PC-3 (cell line): Measurements from ENCODE around the gene AP3B1. TPM values are rescaled to one million over a fixed set of nuclear protein-coding genes. Genes with fewer than 3 reads are reported as not detected.
A peak's percentile ranks its signal among the peaks of the same experiment; 100 is the strongest.

Experiments
- ATAC-seq: fragments of 200-7000 bp; cut with Tn5 transposase; 2 replicates; pipeline ENCODE4 v1.9.1; 2020; ENCODE audit warnings: mild to moderate bottlenecking, moderate library complexity
- BruUV-seq: library from RNA; stranded (reverse); fragments of 400-500 nt; replicated peaks from 2 replicates; lab custom pipeline; 2021; lab: Mats Ljungman, UMichigan
- CTCF ChIA-PET: fragments of 300-600 bp; sonication (Branson Sonifier 250); formaldehyde crosslinking; loops from one replicate; lab custom pipeline; 2022; ENCODE audit warnings: antibody characterized with exemption; lab: Charles Lee
- POLR2A ChIA-PET: fragments of 300-600 bp; sonication (Branson Sonifier 250); formaldehyde crosslinking; loops from one replicate; lab custom pipeline; 2022; ENCODE audit warnings: antibody characterized with exemption; ENCODE audit not compliant: unreplicated experiment; lab: Charles Lee
- DNase-seq: peaks from one replicate; pipeline ENCODE4 v3.0.0-alpha.2; 2015
- H2AFZ ChIP-seq: fragments of 300-600 bp; sonication (generic); 2 replicates; pipeline ENCODE4 v1.6.0; 2016; ENCODE audit warnings: antibody characterized with exemption, low read length
- H3F3A ChIP-seq: fragments of 300-600 bp; sonication (generic); one replicate; pipeline ENCODE4 v1.6.0; 2017; ENCODE audit warnings: antibody characterized with exemption, low read length, control low read depth, mild to moderate bottlenecking; ENCODE audit not compliant: unreplicated experiment
- H3K27ac ChIP-seq: fragments of 300-600 bp; sonication (generic); 2 replicates; pipeline ENCODE4 v1.5.1; 2016; ENCODE audit warnings: mild to moderate bottlenecking, low read length
- H3K27me3 ChIP-seq: fragments of 300-600 bp; sonication (generic); 2 replicates; pipeline ENCODE4 v1.6.1; 2016; ENCODE audit warnings: low read length, mixed read lengths
- H3K36me3 ChIP-seq: fragments of 300-600 bp; sonication (generic); 2 replicates; pipeline ENCODE4 v1.6.1; 2016; ENCODE audit warnings: low read depth, mixed run types, low read length, mixed read lengths
- H3K4me1 ChIP-seq: fragments of 300-600 bp; sonication (generic); 2 replicates; pipeline ENCODE4 v1.5.1; 2016; ENCODE audit warnings: low read length; ENCODE audit not compliant: insufficient read depth
- H3K4me2 ChIP-seq: fragments of 300-600 bp; sonication (generic); 2 replicates; pipeline ENCODE4 v1.6.0; 2016; ENCODE audit warnings: low read length
- H3K4me3 ChIP-seq: fragments of 300-600 bp; sonication (generic); 2 replicates; pipeline ENCODE4 v1.5.1; 2016; ENCODE audit warnings: mild to moderate bottlenecking, low read length, mixed read lengths
- H3K79me2 ChIP-seq: fragments of 300-600 bp; sonication (generic); 2 replicates; pipeline ENCODE4 v1.6.1; 2017; ENCODE audit warnings: low read length, mixed read lengths
- H3K9ac ChIP-seq: fragments of 300-600 bp; sonication (generic); 2 replicates; pipeline ENCODE4 v1.6.0; 2016; ENCODE audit warnings: mild to moderate bottlenecking, low read length
- H3K9me2 ChIP-seq: fragments of 300-600 bp; sonication (generic); replicated peaks from 2 replicates; pipeline ENCODE4 v1.6.1; 2016; ENCODE audit warnings: mixed run types, low read length, mixed read lengths
- H3K9me3 ChIP-seq: fragments of 300-600 bp; sonication (generic); 2 replicates; pipeline ENCODE4 v1.6.1; 2016; ENCODE audit warnings: low read length, mixed read lengths
- H4K20me1 ChIP-seq: fragments of 300-600 bp; sonication (generic); 2 replicates; pipeline ENCODE4 v1.6.1; 2016; ENCODE audit warnings: low read length, mixed read lengths
- EZH2 ChIP-seq: fragments of 300-600 bp; sonication (generic); IDR thresholded peaks from one replicate; pipeline ENCODE4 v1.6.1; 2017; ENCODE audit warnings: antibody characterized with exemption, mild to moderate bottlenecking, low read length; ENCODE audit not compliant: unreplicated experiment
- EZH2phosphoT487 ChIP-seq: fragments of 300-600 bp; sonication (generic); IDR thresholded peaks from 2 replicates; pipeline ENCODE4 v1.6.1; 2018; ENCODE audit warnings: mild to moderate bottlenecking, antibody characterized with exemption, low read length, borderline replicate concordance
- intact Hi-C: fragments of 100-400 bp; cut with micrococcal nuclease; formaldehyde crosslinking; loops from 2 replicates; pipeline ENCODE4 v1.9.0; 2023
- total RNA-seq: library from RNA; depleted of rRNA; stranded (reverse); fragments of >200 nt; gene quantifications from 2 replicates; pipeline ENCODE4 v1.2.3, GENCODE V29; 2014
- TF ChIP-seq, protein P1 (sequence below): fragments of 300-600 bp; sonication (generic); conservative IDR thresholded peaks from 2 replicates; pipeline ENCODE4 v1.5.1; 2017; ENCODE audit warnings: antibody characterized with exemption, low read depth, mild to moderate bottlenecking, low read length

Gene AP3B1
- total RNA-seq, 1 experiment from 2014 or later, result 25.7 TPM

GRCh38 chr5:78132507-78132906 is 162.0 kb downstream of the AP3B1 start:
- no peaks in the 10 kb centered on the region for H4K20me1 ChIP-seq
- no peaks in the 10 kb centered on the region for H3K9me3 ChIP-seq
- no peaks in the 10 kb centered on the region for H3K79me2 ChIP-seq
- H3K4me1 ChIP-seq, result no peaks in the 10 kb centered on the region
- H3F3A ChIP-seq, result no peaks in the 10 kb centered on the region
- no TSS peak for BruUV-seq
- DNase-seq (no peak), ATAC-seq (no peak)
- H3K27me3 ChIP-seq, result no peaks in the 10 kb centered on the region
- no peak overlapping the region for H3K4me2 ChIP-seq
- ChIA-PET CTCF (no interaction called here), POLR2A (no interaction called here)
- H3K36me3 ChIP-seq, result no peaks in the 10 kb centered on the region
- no peaks in the 10 kb centered on the region for H3K9me2 ChIP-seq
- no peak overlapping the region for H3K4me3 ChIP-seq
- intact Hi-C loops, result no loop called here
- H3K27ac ChIP-seq, result no peak overlapping the region
- no peak overlapping the region for H3K9ac ChIP-seq
- no peak for TF ChIP-seq EZH2
- no peak for TF ChIP-seq EZH2phosphoT487
- TF ChIP-seq, protein P1, sequence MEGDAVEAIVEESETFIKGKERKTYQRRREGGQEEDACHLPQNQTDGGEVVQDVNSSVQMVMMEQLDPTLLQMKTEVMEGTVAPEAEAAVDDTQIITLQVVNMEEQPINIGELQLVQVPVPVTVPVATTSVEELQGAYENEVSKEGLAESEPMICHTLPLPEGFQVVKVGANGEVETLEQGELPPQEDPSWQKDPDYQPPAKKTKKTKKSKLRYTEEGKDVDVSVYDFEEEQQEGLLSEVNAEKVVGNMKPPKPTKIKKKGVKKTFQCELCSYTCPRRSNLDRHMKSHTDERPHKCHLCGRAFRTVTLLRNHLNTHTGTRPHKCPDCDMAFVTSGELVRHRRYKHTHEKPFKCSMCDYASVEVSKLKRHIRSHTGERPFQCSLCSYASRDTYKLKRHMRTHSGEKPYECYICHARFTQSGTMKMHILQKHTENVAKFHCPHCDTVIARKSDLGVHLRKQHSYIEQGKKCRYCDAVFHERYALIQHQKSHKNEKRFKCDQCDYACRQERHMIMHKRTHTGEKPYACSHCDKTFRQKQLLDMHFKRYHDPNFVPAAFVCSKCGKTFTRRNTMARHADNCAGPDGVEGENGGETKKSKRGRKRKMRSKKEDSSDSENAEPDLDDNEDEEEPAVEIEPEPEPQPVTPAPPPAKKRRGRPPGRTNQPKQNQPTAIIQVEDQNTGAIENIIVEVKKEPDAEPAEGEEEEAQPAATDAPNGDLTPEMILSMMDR, result no peak
- H2AFZ ChIP-seq, result no peak overlapping the region

- no peak for ATAC-seq
- BruUV-seq, result no TSS peak
- Histone ChIP-seq H3K9me3 (no peaks in the 10 kb centered on the region), H3K79me2 (no peaks in the 10 kb centered on the region), H3K27ac (no peak overlapping the region), H3F3A (no peaks in the 10 kb centered on the region), H2AFZ (no peak overlapping the region), H3K9ac (no peak overlapping the region), H3K9me2 (no peaks in the 10 kb centered on the region), H3K4me2 (no peak overlapping the region), H3K4me1 (no peaks in the 10 kb centered on the region), H4K20me1 (no peaks in the 10 kb centered on the region), H3K4me3 (no peak overlapping the region), H3K27me3 (no peaks in the 10 kb centered on the region), H3K36me3 (no peaks in the 10 kb centered on the region)
- ChIA-PET POLR2A (no interaction called here), CTCF (no interaction called here)
- TF ChIP-seq, protein P1, result no peak
- TF ChIP-seq EZH2phosphoT487 (no peak), EZH2 (no peak)
- no peak for DNase-seq
- intact Hi-C loops, result no loop called here
Observed at GRCh38 chr5:78129597-78129996, 164.9 kb downstream of the AP3B1 start.

DNA sequence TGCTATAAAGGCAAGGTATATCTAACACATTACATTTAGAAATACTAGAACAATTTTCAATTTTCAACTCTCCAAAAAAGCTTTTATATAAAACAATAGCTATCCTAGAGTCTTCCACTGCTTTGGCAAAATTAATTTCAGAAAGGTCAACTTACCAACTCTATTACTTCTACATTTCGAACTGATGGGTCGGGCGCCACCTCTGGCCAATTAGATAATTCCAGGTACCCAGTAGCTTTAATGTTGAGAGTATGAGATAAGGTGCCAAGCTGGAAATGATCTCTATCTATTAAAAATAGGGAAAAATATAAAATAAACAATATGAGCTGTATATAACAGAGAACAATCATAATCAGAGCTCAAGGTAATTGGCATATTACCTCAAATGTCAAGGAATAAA is 166.6 kb downstream of the AP3B1 start:
- no peak for DNase-seq
- no peak for ATAC-seq
- Histone ChIP-seq H4K20me1 (no peaks in the 10 kb centered on the region), H3K9ac (no peak overlapping the region), H3K4me1 (no peaks in the 10 kb centered on the region), H3K36me3 (no peaks in the 10 kb centered on the region), H3K27me3 (no peaks in the 10 kb centered on the region), H3K79me2 (no peaks in the 10 kb centered on the region), H2AFZ (no peak overlapping the region), H3K9me3 (no peaks in the 10 kb centered on the region), H3K4me2 (no peak overlapping the region), H3K9me2 (no peaks in the 10 kb centered on the region), H3F3A (no peaks in the 10 kb centered on the region), H3K27ac (no peak overlapping the region), H3K4me3 (no peak overlapping the region)
- POLR2A ChIA-PET, result interaction anchor here (0.6 kb wide), 1 partner anchor 167 kb away, joined by 3 read pairs; no protein-coding TSS in a partner anchor
- intact Hi-C loops, result no loop called here
- TF ChIP-seq EZH2, result no peak
- TF ChIP-seq, protein P1, result peak; percentile 51
- no TSS peak for BruUV-seq
- CTCF ChIA-PET, result no interaction called here
